Caco-2 (cell line): Measurements from ENCODE around the gene TAX1BP3. TPM values are rescaled to one million over a fixed set of nuclear protein-coding genes. Genes with fewer than 3 reads are reported as not detected.
"Not testable (repeated sequence)": the region's sequence is repeated elsewhere in the genome, so short reads cannot be mapped to it uniquely, and the experiment has no call there.

Experiments used
- BruUV-seq: library from RNA; stranded (reverse); fragments of 400-500 nt; replicated peaks from 2 replicates; lab custom pipeline; 2021; lab: Mats Ljungman, UMichigan
- CTCF ChIA-PET: fragments of 300-600 bp; sonication (Branson Sonifier 250); formaldehyde crosslinking; loops from one replicate; lab custom pipeline; 2022; ENCODE audit warnings: antibody characterized with exemption; lab: Charles Lee
- POLR2A ChIA-PET: fragments of 300-600 bp; sonication (Branson Sonifier 250); formaldehyde crosslinking; loops from one replicate; lab custom pipeline; 2022; ENCODE audit warnings: antibody characterized with exemption; lab: Charles Lee
- DNase-seq, 2 experiments: peaks; one replicate each; pipeline versions ENCODE4 v3.0.0 to v3.0.0-alpha.2; 2020 to 2022
- H3K27me3 ChIP-seq: replicated peaks from 2 replicates; pipeline ENCODE4 v1.6.0; 2011; ENCODE audit warnings: low read length; ENCODE audit not compliant: control insufficient read depth, insufficient read depth
- H3K36me3 ChIP-seq: 2 replicates; pipeline ENCODE4 v1.5.1; 2011; ENCODE audit warnings: low read length; ENCODE audit not compliant: control insufficient read depth, insufficient read depth
- H3K4me1 ChIP-seq: fragments of 250-450 bp; sonication (Bioruptor Pico); 2 replicates; pipeline ENCODE4 v1.5.1; 2020; ENCODE audit warnings: mild to moderate bottlenecking
- H3K4me3 ChIP-seq: 2 replicates; pipeline ENCODE4 v1.5.1; 2011; ENCODE audit warnings: low read depth, mild to moderate bottlenecking, control low read depth, low read length
- H3K9me3 ChIP-seq: fragments of 250-450 bp; sonication (Bioruptor Pico); 2 replicates; pipeline ENCODE4 v1.5.1; 2020; ENCODE audit warnings: mild to moderate bottlenecking, moderate library complexity
- H3K27ac Mint-ChIP-seq: one replicate; pipeline ENCODE4 v1.8.0; 2022; ENCODE audit warnings: mixed read lengths; ENCODE audit not compliant: unreplicated experiment
- H3K27me3 Mint-ChIP-seq: one replicate; pipeline ENCODE4 v1.8.0; 2022; ENCODE audit warnings: mixed read lengths; ENCODE audit not compliant: insufficient read depth, unreplicated experiment
- H3K36me3 Mint-ChIP-seq: one replicate; pipeline ENCODE4 v1.8.0; 2022; ENCODE audit warnings: mild to moderate bottlenecking, mixed read lengths; ENCODE audit not compliant: insufficient read depth, unreplicated experiment
- H3K4me1 Mint-ChIP-seq: one replicate; pipeline ENCODE4 v1.8.0; 2022; ENCODE audit warnings: low read depth, mixed read lengths; ENCODE audit not compliant: unreplicated experiment
- H3K4me3 Mint-ChIP-seq: one replicate; pipeline ENCODE4 v1.8.0; 2022; ENCODE audit warnings: mild to moderate bottlenecking, moderate library complexity, mixed read lengths; ENCODE audit not compliant: unreplicated experiment
- H3K9me3 Mint-ChIP-seq: one replicate; pipeline ENCODE4 v1.8.0; 2022; ENCODE audit warnings: mixed read lengths; ENCODE audit not compliant: unreplicated experiment
- intact Hi-C: fragments of 100-400 bp; cut with micrococcal nuclease; formaldehyde crosslinking; loops from one replicate; pipeline ENCODE4 v1.10.0; 2022; ENCODE audit not compliant: unreplicated experiment
- total RNA-seq: library from RNA; stranded (reverse); gene quantifications from 2 replicates; pipeline ENCODE4 v1.2.3, GENCODE V29; 2022
- TF ChIP-seq, protein P1 (sequence below), 2 experiments: fragments of 200-600 bp in 1 of 2; IDR thresholded peaks; 1 replicate in 1 of 2; 2 replicates in 1 of 2; pipeline versions ENCODE4 v1.5.1 to v1.8.0; 2011 to 2022; ENCODE audit warnings: antibody characterized with exemption in 1 of 2, control low read depth in 1 of 2, inconsistent platforms in 1 of 2, low read depth in 1 of 2, low read length in 1 of 2, mild to moderate bottlenecking in 1 of 2, moderate library complexity in 1 of 2; ENCODE audit not compliant: insufficient read depth in 1 of 2, severe bottlenecking in 1 of 2, unreplicated experiment in 1 of 2

The TAX1BP3 gene
- total RNA-seq, 1 experiment from 2014 or later = 58.2 TPM

DNA sequence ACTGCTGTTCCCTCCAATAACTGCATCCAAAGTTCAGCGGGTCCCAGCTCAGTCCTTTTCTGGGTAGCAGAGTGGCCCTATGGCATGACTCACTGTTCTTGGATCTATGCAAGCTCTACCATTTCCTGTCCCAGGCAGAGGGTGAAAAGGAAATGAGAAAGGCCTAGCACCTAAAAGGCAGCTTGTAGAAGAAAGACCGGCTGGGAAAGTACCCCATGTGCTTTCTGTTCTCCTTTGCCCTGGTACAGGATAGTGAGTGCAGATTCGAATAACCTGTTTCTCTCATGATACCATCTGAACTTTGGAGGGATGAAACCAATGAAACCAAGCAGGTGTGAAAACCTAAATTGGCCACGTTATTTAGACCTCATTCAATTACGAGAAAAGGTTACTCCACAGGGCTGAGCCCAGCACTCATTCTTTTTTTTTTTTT, 42.6 kb upstream of the TAX1BP3 start:
- no peak overlapping the region for H3K4me3 Mint-ChIP-seq
- CTCF ChIA-PET = no interaction called here
- DNase-seq = no peak
- H3K4me3 ChIP-seq = no peak overlapping the region
- BruUV-seq = no TSS peak
- H3K27me3 ChIP-seq = no peaks in the 10 kb centered on the region
- no peaks in the 10 kb centered on the region for H3K9me3 Mint-ChIP-seq
- intact Hi-C loops = no loop called here
- POLR2A ChIA-PET = no interaction called here
- H3K27me3 Mint-ChIP-seq = no peaks in the 10 kb centered on the region
- no peaks in the 10 kb centered on the region for H3K36me3 ChIP-seq
- peaks cover 19% of the 10 kb centered on the region for H3K36me3 Mint-ChIP-seq
- H3K27ac Mint-ChIP-seq = no peak overlapping the region
- no peaks in the 10 kb centered on the region for H3K4me1 Mint-ChIP-seq
- no peaks in the 10 kb centered on the region for H3K4me1 ChIP-seq
- H3K9me3 ChIP-seq = no peaks in the 10 kb centered on the region
- TF ChIP-seq, protein P1, sequence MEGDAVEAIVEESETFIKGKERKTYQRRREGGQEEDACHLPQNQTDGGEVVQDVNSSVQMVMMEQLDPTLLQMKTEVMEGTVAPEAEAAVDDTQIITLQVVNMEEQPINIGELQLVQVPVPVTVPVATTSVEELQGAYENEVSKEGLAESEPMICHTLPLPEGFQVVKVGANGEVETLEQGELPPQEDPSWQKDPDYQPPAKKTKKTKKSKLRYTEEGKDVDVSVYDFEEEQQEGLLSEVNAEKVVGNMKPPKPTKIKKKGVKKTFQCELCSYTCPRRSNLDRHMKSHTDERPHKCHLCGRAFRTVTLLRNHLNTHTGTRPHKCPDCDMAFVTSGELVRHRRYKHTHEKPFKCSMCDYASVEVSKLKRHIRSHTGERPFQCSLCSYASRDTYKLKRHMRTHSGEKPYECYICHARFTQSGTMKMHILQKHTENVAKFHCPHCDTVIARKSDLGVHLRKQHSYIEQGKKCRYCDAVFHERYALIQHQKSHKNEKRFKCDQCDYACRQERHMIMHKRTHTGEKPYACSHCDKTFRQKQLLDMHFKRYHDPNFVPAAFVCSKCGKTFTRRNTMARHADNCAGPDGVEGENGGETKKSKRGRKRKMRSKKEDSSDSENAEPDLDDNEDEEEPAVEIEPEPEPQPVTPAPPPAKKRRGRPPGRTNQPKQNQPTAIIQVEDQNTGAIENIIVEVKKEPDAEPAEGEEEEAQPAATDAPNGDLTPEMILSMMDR (IDR thresholded peaks at IDR 0.05; ENCODE audit: insufficient read depth in 1 of 2, low read depth in 1 of 2, low read length in 1 of 2, severe bottlenecking in 1 of 2, unreplicated experiment in 1 of 2) = no peak

- Mint-ChIP-seq H3K9me3 (no peaks in the 10 kb centered on the region), H3K27ac (no peak overlapping the region), H3K4me1 (no peaks in the 10 kb centered on the region), H3K4me3 (no peak overlapping the region), H3K27me3 (no peaks in the 10 kb centered on the region), H3K36me3 (peaks cover 9% of the 10 kb centered on the region)
- ChIA-PET POLR2A (no interaction called here), CTCF (interaction anchor here (0.7 kb wide), 1 partner anchor 663 kb away, joined by 4 read pairs; no protein-coding TSS in a partner anchor)
- no peaks in the 10 kb centered on the region for H3K36me3 ChIP-seq
- no TSS peak for BruUV-seq
- H3K4me3 ChIP-seq = no peak overlapping the region
- H3K4me1 ChIP-seq = no peaks in the 10 kb centered on the region
- no peak for DNase-seq
- intact Hi-C loops = no loop called here
- TF ChIP-seq, protein P1 (IDR thresholded peaks at IDR 0.05; ENCODE audit: insufficient read depth in 1 of 2, low read depth in 1 of 2, low read length in 1 of 2, severe bottlenecking in 1 of 2, unreplicated experiment in 1 of 2) = no peak
- H3K9me3 ChIP-seq = no peaks in the 10 kb centered on the region
- H3K27me3 ChIP-seq = no peaks in the 10 kb centered on the region
These were observed 40.0 kb upstream of the TAX1BP3 start for GRCh38 chr17:3708366-3708765.

GRCh38 chr17:3705718-3705984, 37.3 kb upstream of the TAX1BP3 start:
- H3K36me3 Mint-ChIP-seq, intact Hi-C loops, H3K4me3 Mint-ChIP-seq, H3K36me3 ChIP-seq, BruUV-seq, H3K4me1 ChIP-seq, H3K4me1 Mint-ChIP-seq, H3K27me3 Mint-ChIP-seq, H3K4me3 ChIP-seq, H3K9me3 ChIP-seq, POLR2A ChIA-PET, CTCF ChIA-PET, H3K27ac Mint-ChIP-seq, DNase-seq, H3K9me3 Mint-ChIP-seq, H3K27me3 ChIP-seq: not testable (repeated sequence)
